K562 (cell line): ENCODE data around the gene PFKFB2. TPM values are rescaled to one million over a fixed set of nuclear protein-coding genes. Genes with fewer than 3 reads are reported as not detected.
A peak's percentile ranks its signal among the peaks of the same experiment; 100 is the strongest.

ENCODE experiments used
- CHD1 ChIP-seq: fragments of 200-600 bp; sonication (generic); IDR thresholded peaks from one replicate; pipeline ENCODE4 v1.6.1; 2012; ENCODE audit warnings: mild to moderate bottlenecking, moderate library complexity, low read length, inconsistent platforms
- ELF4 ChIP-seq: fragments of 450-650 bp; formaldehyde crosslinking; IDR thresholded peaks from 2 replicates; pipeline ENCODE4 v1.4.0; 2022; ENCODE audit warnings: missing genetic modification characterization
- FOS ChIP-seq: IDR thresholded peaks from 3 replicates; pipeline ENCODE4 v1.6.1; 2011; ENCODE audit not compliant: insufficient read length; ENCODE audit errors: extremely low read depth
- KDM4B ChIP-seq, 2 experiments: fragments of 450-650 bp in 1 of 2; sonication (generic) in 1 of 2; IDR thresholded peaks; 2 replicates each; pipeline ENCODE4 v1.6.1; 2016 to 2017; ENCODE audit warnings: borderline replicate concordance in 2 of 2, antibody characterized with exemption in 1 of 2, low read depth in 1 of 2, mild to moderate bottlenecking in 1 of 2
- NUFIP1 ChIP-seq: fragments of 450-650 bp; IDR thresholded peaks from 2 replicates; pipeline ENCODE4 v1.6.1; 2018; ENCODE audit not compliant: partially characterized antibody
- PTBP1 ChIP-seq: fragments of 200-400 bp; formaldehyde crosslinking; IDR thresholded peaks from 2 replicates; pipeline ENCODE4 v1.6.1; 2017; ENCODE audit warnings: low read depth, low read length
- PURB ChIP-seq: sonication (generic); formaldehyde crosslinking; IDR thresholded peaks from 2 replicates; pipeline ENCODE4 v1.9.0; 2021; ENCODE audit warnings: low read depth, mild to moderate bottlenecking, missing genetic modification reagents
- RNF219 ChIP-seq: fragments of 250-450 bp; sonication (Bioruptor Pico); IDR thresholded peaks from 2 replicates; pipeline ENCODE4 v1.5.0; 2022; ENCODE audit warnings: mild to moderate bottlenecking
- STAT5B ChIP-seq: fragments of 250-450 bp; sonication (Bioruptor Pico); IDR thresholded peaks from 2 replicates; pipeline ENCODE4 v1.8.0; 2021; ENCODE audit warnings: mild to moderate bottlenecking, inconsistent platforms
- TCF3 ChIP-seq: sonication (generic); formaldehyde crosslinking; IDR thresholded peaks from 2 replicates; pipeline ENCODE4 v1.4.0; 2020; ENCODE audit warnings: mild to moderate bottlenecking, missing genetic modification reagents
- ZBTB7A ChIP-seq: IDR thresholded peaks from 2 replicates; pipeline ENCODE4 v1.6.1; 2011; ENCODE audit warnings: low read depth, mild to moderate bottlenecking, low read length, moderate library complexity, borderline replicate concordance; ENCODE audit not compliant: control insufficient read depth
- ZFX ChIP-seq: sonication (generic); formaldehyde crosslinking; IDR thresholded peaks from 2 replicates; pipeline ENCODE4 v1.8.0; 2022; ENCODE audit warnings: mild to moderate bottlenecking, missing genetic modification reagents, moderate library complexity
- ZHX1 ChIP-seq: fragments of 150-350 bp; conservative IDR thresholded peaks from 2 replicates; pipeline ENCODE4 v1.6.1; 2014; ENCODE audit warnings: low read length
- ZNF444 ChIP-seq: fragments of 250-450 bp; sonication (Bioruptor Pico); IDR thresholded peaks from 2 replicates; pipeline ENCODE4 v1.4.0; 2020; ENCODE audit warnings: mild to moderate bottlenecking, moderate library complexity
- polyA plus RNA-seq, 8 experiments: library from polyadenylated mRNA; depleted of rRNA in 4 of 8; stranded (reverse) in 5 of 8; unstranded in 3 of 8; fragments of >200 nt; fragmentation: Nextera tagmentation in 2 of 8; fragmentation: Illumina TruSeq in 1 of 8; extraction: Ambion mirVana in 2 of 8; extraction: Trizol in 1 of 8; gene quantifications; 2 replicates each; pipeline versions ENCODE4 v1.2.1 to v1.2.3, GENCODE V29; 2011 to 2014; ENCODE audit warnings: inconsistent platforms in 1 of 8, missing spikeins in 1 of 8
- total RNA-seq, 7 experiments: library from RNA; depleted of rRNA in 6 of 7; stranded (reverse); fragments of >200 nt in 6 of 7; fragmentation: Illumina TruSeq in 2 of 7; extraction: Trizol in 2 of 7; gene quantifications; 2 replicates each; pipeline versions ENCODE4 v1.2.1 to v1.2.3, GENCODE V29; 2011 to 2021; ENCODE audit warnings: low replicate concordance in 1 of 7
- TF ChIP-seq, protein P1 (sequence below), 2 experiments: IDR thresholded peaks; 2 replicates each; pipeline ENCODE4 v1.6.1; 2012; ENCODE audit warnings: improper control_type of control experiment in 2 of 2, low read depth in 2 of 2, low read length in 2 of 2, borderline replicate concordance in 1 of 2
- TF ChIP-seq, protein P2 (sequence below): fragments of 250-450 bp; sonication (Bioruptor Pico); IDR thresholded peaks from 2 replicates; pipeline ENCODE4 v1.4.0; 2020; ENCODE audit warnings: borderline replicate concordance

PFKFB2 gene
- total and polyA plus RNA-seq, 9 of the 15 experiments (the other 6 are each of a cell fraction or from before 2014, with no cell fraction given), result 6.9 to 26.0 (median 16.4) TPM

- TF ChIP-seq, protein P1, sequence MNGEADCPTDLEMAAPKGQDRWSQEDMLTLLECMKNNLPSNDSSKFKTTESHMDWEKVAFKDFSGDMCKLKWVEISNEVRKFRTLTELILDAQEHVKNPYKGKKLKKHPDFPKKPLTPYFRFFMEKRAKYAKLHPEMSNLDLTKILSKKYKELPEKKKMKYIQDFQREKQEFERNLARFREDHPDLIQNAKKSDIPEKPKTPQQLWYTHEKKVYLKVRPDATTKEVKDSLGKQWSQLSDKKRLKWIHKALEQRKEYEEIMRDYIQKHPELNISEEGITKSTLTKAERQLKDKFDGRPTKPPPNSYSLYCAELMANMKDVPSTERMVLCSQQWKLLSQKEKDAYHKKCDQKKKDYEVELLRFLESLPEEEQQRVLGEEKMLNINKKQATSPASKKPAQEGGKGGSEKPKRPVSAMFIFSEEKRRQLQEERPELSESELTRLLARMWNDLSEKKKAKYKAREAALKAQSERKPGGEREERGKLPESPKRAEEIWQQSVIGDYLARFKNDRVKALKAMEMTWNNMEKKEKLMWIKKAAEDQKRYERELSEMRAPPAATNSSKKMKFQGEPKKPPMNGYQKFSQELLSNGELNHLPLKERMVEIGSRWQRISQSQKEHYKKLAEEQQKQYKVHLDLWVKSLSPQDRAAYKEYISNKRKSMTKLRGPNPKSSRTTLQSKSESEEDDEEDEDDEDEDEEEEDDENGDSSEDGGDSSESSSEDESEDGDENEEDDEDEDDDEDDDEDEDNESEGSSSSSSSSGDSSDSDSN (IDR thresholded peaks at IDR 0.05; ENCODE audit: borderline replicate concordance in 1 of 2, low read depth in 2 of 2, low read length in 2 of 2), result no peak; a peak in 1 of 4 replicates
- TF ChIP-seq ZNF444 (CRISPR knock-in tag) (peak; percentile 74; the same call in 1 of the 2 replicates), PTBP1 (no peak), NUFIP1 (no peak), FOS (no peak), TCF3 (CRISPR knock-in tag) (no peak), STAT5B (CRISPR knock-in tag) (no peak), KDM4B (IDR thresholded peaks at IDR 0.05; ENCODE audit: borderline replicate concordance in 2 of 2, low read depth in 1 of 2) (no peak), ZBTB7A (no peak), ELF4 (CRISPR knock-in tag) (no peak), ZFX (peak; percentile 47), ZHX1 (no peak), RNF219 (CRISPR knock-in tag) (peak; percentile 11; the same call in 1 of the 2 replicates), CHD1 (peak; percentile 42), PURB (CRISPR knock-in tag) (no peak)
- TF ChIP-seq, protein P2, sequence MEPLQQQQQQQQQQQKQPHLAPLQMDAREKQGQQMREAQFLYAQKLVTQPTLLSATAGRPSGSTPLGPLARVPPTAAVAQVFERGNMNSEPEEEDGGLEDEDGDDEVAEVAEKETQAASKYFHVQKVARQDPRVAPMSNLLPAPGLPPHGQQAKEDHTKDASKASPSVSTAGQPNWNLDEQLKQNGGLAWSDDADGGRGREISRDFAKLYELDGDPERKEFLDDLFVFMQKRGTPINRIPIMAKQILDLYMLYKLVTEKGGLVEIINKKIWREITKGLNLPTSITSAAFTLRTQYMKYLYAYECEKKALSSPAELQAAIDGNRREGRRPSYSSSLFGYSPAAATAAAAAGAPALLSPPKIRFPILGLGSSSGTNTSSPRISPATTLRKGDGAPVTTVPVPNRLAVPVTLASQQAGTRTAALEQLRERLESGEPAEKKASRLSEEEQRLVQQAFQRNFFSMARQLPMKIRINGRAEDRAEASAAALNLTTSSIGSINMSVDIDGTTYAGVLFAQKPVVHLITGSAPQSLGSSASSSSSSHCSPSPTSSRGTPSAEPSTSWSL (CRISPR knock-in tag), result no peak
These were observed 27.8 kb upstream of the PFKFB2 start (continued) for GRCh38 chr1:207025146-207025880.
